ENCODE data around the gene SMURF2. TPM values are rescaled to one million over a fixed set of nuclear protein-coding genes. Genes with fewer than 3 reads are reported as not detected.
A peak's percentile ranks its signal among the peaks of the same experiment; 100 is the strongest.
"Not testable (repeated sequence)": the region's sequence is repeated elsewhere in the genome, so short reads cannot be mapped to it uniquely, and the experiment has no call there.

Gene SMURF2
- total RNA-seq, 1 experiment from 2014 or later: 51.9 TPM

DNA sequence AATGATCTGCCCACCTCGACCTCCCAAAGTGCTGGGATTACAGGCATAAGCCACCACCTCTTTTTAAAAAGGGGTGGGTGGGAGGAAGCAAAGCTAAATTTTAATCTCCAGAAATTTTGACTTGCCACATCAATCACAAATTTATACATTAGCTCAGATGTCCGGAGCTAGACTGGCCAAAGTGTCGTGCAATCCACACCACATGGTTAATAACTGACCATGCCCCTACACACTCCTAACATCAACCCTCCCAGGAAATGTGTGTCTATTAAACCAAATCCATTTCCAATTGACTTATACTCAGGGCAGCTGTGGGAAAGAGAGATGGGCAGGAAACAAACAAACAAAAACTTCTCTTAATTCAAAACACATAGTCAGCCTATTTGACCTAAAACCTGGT, 29.9 kb downstream of the SMURF2 start:
- no peak for DNase-seq (ENCODE audit: low spot score)

- DNase-seq (ENCODE audit: low spot score): no peak
These were observed 31.5 kb downstream of the SMURF2 start for GRCh38 chr17:64630309-64631223.

DNA sequence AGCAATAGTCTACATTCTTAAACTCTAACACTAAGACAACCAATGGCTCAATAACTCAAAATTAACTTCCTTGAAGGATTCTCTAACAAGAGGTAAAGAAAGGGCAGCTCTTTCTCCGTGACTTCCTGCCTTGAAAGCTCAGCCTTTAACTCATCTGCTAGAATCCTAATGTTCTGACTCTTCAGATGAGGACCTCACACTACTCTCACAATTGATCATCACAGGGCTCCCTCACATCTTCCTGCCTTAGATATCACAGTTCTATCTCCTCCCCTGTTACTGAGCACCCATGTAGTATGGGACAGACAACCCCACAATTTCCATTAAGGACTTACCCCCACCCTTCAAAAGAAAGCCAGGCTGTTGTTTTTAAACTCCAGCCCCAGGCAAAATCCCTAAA, 33.5 kb downstream of the SMURF2 start:
- DNase-seq (ENCODE audit: low spot score): no peak

DNA sequence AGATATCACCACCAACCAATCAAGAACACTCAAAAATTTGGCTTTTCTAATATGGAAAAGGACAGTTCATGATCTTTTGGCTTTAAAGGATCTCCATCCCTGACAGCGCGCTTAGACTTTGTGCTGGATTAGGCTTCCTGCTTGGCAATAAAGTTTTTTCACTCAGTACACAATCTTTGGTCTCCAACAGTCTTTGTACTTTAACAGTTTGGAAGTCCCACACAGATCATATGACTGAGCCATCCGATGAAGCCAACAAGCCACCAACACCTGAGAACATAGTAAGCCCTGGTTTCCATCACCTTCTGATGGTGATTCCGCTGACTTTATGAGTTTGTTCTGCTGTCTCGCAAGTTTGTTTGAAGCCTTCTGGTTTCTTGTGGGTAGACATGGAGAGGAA, 34.3 kb downstream of the SMURF2 start:
- no peak for DNase-seq (ENCODE audit: low spot score)

- DNase-seq (ENCODE audit: low spot score): no peak
These were observed 35.3 kb downstream of the SMURF2 start for GRCh38 chr17:64626827-64627226.

- no peak for DNase-seq (ENCODE audit: low spot score)
These were observed 36.6 kb downstream of the SMURF2 start for GRCh38 chr17:64625541-64625940.

- peak; percentile 71 for DNase-seq (ENCODE audit: low spot score)
These were observed 39.0 kb downstream of the SMURF2 start for GRCh38 chr17:64622931-64623654.

GRCh38 chr17:64621772-64622171, 40.3 kb downstream of the SMURF2 start:
- no peak for DNase-seq (ENCODE audit: low spot score)

GRCh38 chr17:64618848-64619247, 43.3 kb downstream of the SMURF2 start:
- DNase-seq (ENCODE audit: low spot score): no peak

DNA sequence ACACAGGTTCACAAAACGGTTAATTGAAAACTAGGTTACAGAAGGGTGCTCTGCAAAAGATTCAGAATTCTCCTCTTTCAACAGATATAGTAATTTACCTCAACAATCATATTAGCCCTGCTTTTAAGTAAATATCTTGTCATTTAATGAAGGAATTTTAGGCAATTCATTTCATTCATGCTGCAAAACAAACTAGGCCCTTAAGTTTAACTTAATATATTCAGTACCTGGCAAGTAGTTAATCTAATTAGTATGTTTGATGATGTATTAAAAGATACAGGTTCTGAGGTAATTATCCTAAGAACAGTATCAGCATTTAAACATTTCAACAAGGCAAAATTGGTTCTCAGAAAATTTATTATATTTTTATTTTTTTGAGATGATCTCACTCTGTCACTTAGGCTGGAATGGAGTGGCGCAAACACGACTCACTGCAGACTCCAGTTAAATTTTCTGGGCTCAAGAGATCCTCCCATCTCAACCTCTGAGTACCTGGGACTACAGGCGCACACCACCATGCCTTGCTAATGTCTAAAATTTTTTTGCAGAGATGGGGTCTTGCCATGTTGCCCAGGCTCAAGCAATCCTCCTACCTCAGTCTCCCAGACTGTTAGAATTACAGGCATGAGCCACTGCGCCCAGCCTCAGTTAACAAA, 44.9 kb downstream of the SMURF2 start:
- no peak for DNase-seq (ENCODE audit: low spot score)

DNA sequence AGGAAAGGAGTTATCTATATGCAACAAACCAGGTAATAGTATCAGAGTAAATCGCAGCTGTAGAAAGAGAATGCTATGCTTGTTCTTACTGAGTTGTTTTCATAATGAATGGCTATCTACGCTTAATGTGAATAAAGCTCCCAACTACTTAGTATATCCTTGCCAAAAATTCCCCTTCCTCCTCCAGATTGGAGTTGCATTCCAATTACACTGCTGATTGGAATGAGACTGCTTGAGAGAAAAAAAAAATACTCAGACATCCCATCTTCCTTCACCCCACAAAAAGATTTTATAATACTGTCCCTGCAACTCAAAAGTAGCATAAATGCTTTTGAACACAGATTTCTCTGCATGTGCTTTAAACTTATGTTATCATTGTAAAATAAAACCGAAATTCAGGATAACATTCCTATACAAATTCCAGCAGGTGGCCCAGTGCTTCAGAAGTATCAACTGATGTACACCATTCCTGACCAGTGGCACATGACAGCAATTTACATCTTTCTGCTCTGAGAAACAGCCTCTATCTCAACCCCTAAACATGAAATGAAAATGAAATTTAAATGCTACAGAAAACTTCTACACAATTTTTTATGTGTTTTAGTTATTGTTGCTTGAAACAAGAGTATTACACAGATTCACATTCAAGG, 47.0 kb downstream of the SMURF2 start:
- DNase-seq (ENCODE audit: low spot score): no peak

DNA sequence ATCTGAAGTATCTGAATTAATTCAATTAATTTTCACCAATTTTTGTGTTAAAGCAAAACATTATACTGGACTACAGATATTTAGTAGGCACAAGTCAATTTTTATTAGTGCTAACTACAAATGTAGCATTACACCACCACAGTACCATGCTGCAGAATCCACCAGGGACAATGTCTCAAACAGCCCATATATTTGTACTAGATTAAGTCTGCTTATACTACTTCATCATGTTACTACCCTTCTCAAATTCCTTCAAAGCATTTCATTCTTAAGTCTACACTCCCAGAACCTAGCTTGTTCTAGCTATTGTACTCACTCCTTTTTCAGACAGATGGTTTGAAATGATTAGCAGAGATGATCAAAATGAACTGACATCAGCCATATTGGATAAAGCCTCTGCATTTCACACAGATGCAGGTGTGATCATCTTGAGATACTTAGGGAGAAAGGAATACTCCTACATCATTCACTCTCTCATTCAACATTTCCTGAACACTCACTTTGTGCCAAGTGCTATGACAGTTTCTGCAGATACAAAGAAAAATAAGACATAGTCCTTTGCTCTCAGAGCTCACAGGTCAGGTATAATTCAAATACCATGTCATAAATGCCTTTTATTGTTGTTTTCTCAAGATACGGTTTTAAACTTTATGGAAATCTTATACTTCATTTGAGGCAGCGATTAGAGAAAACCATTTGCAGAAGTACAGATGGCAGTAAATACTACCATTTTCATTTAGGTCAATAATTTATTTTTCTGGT, 47.7 kb downstream of the SMURF2 start:
- no peak for DNase-seq (ENCODE audit: low spot score)

DNA sequence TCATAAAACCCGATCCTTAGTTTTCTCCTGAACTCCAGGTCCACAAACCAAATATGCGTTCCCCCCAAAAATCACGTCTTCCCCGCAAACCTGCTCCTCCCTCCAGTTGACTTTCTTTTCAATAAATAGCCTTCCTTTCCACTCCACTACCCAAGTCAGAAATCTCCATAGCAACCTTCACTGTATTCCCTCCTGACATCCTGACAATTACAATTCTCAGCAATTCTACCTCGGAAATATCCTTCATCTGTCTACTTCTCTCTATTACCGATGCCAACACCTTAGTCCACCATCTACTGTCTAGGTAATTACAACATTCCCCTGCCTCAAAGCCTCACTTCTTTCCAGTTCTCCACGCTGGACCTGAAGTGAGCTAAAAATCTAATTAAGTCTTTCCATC, 50.7 kb downstream of the SMURF2 start:
- DNase-seq (ENCODE audit: low spot score): no peak

GRCh38 chr17:64610244-64610643, 51.9 kb downstream of the SMURF2 start:
- DNase-seq (ENCODE audit: low spot score): not testable (repeated sequence)

- no peak for DNase-seq (ENCODE audit: low spot score)
These were observed 53.5 kb downstream of the SMURF2 start for GRCh38 chr17:64608571-64608981.

GRCh38 chr17:64607862-64608565, 54.1 kb downstream of the SMURF2 start:
- DNase-seq (ENCODE audit: low spot score): no peak

DNA sequence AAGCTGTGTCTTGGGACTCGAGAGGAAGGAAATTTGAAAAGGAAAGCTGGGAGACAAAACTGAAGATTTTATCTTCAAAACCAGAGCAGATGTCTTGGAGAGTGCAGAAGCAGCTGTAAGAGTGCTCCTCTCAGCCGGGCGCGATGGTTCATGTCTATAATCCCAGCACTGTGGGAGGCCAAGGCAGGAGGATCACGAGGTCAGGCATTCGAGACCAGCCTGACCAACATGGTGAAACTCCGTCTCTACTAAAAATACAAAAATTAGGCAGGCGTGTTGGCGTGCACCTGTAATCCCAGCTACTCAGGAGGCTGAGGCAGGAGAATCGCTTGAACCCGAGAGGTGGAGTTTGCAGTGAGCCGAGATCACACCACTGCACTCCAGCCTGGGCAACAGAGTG, 57.6 kb downstream of the SMURF2 start:
- DNase-seq (ENCODE audit: low spot score): not testable (repeated sequence)

DNA sequence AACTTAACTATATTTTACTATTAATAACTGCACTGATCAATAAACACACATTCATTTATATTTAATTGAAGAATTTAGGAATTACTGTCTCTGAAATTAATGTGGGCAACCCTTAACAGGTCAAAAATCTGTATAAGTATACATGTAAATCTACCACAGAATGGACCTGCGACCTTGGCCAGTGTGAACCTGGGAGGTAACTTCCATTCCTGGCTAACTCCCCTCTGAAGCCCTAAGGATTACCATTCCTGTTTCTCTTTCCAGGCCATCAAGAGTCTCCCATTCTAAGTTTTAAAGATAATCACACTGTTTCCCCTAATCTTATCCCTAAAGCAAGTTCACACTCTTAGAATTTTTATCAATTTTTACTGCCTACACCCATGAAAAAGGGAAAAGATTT, 58.1 kb downstream of the SMURF2 start:
- no peak for DNase-seq (ENCODE audit: low spot score)

GRCh38 chr17:64599827-64600226, 62.3 kb downstream of the SMURF2 start:
- DNase-seq (ENCODE audit: low spot score): no peak

DNA sequence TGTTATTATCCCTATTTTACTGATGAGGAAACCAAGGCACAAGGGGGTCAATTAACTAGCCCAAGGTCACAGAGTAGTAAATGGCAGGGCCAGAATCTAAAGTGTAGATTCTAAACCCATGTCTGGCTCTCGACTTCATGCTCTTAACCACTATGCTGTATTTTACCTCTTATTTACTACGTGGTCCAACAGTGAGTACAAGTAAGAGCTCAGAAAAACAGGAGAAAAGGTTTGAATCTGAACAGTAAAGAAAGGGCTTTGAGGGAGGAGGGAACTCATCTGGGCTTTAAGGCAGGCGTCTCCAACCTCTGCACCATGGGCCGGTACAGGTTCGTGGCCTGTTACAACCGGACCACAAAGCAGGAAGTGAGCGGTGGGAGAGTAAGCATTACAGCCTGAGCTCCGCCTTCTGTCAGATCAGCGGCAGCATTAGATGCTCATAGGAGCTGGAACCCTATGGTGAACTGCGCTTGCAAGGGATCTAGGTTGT, 62.9 kb downstream of the SMURF2 start:
- DNase-seq (ENCODE audit: low spot score): no peak

All from H4 (cell line).